HG03439 (cell line): ENCODE results near the gene UNKL.
A peak's percentile ranks its signal among the peaks of the same experiment; 100 is the strongest.

Experiments used
- ATAC-seq: cut with Tn5 transposase; IDR thresholded peaks from one replicate; pipeline ENCODE4 v1.9.1; 2021; ENCODE audit warnings: mild to moderate bottlenecking, moderate library complexity; ENCODE audit not compliant: unreplicated experiment

Gene UNKL

DNA sequence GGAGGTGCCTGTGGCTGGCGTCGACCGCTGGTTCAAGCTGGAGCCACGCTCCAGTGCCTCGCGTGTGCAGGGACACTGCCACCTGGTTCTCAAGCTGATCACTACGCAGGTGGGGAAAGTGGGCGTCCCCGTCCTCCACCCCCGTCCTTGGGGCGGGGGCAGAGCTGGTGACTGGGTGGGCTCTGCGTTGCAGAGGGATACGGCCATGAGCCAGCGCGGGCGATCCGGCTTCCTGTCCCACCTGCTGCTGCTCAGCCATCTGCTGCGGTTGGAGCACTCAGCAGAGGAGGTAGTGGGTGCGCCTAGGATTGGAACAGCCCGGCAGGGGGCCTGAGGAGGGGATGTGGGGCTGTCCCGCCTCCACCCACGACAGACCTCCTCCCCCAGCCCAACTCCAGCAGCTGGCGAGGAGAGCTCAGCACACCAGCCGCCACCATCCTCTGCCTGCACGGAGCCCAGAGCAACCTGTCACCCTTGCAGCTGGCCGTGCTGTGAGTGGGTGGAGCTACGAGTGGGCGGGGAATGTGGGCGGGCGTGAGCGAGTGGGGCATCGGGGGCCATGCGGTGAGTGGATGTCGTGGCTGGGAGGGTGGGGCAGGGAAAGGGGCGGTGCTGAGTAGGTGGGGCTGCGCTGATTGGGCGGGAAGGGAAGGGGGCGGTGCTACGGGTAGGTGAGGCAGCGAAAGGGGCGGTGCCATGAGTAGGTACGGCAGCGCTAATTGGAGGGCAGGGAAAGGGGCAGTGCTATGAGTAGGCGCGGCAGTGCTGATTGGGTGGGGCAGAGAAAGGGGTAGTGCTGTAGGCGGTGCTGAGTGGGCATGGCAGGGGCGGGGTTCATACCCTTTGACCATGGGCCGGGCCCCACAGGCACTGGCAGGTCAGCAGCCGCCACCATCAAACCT, 71.7 kb downstream of the UNKL start:
- peak; percentile 64 for ATAC-seq

- ATAC-seq = no peak
Observed at GRCh38 chr16:1341495-1342420, 72.7 kb downstream of the UNKL start.

DNA sequence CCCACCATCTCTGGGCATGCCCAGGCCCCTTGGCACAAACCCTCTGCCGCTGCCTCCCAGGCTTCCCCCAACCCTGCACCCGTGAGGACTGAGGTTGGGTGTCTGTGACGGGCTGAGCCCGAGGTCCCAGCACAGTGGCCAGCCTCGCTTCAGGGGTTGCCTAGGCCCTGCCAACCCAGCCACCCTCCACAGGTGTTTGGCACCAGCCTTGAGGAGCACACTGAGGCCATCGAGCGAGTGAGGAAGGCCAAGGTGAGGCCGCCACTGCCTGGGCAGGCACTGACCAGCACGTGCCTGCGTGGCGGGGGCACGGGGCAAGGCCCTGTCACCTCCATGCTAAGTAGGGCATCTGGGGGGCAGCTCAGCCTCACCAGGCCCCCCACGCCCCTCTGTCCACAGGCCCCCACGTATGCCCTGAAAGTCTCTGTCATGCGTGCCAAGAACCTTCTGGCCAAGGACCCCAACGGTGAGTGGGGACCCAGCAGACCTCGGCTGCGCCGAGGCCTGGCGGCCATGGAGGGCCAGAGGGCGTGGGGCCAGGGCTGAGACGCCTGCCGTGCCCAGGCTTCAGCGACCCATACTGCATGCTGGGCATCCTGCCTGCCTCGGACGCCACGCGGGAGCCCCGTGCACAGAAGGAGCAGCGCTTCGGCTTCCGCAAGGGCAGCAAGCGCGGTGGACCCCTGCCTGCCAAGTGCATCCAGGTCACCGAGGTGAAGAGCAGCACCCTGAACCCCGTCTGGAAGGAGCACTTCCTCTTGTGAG, 73.6 kb downstream of the UNKL start:
- no peak for ATAC-seq

DNA sequence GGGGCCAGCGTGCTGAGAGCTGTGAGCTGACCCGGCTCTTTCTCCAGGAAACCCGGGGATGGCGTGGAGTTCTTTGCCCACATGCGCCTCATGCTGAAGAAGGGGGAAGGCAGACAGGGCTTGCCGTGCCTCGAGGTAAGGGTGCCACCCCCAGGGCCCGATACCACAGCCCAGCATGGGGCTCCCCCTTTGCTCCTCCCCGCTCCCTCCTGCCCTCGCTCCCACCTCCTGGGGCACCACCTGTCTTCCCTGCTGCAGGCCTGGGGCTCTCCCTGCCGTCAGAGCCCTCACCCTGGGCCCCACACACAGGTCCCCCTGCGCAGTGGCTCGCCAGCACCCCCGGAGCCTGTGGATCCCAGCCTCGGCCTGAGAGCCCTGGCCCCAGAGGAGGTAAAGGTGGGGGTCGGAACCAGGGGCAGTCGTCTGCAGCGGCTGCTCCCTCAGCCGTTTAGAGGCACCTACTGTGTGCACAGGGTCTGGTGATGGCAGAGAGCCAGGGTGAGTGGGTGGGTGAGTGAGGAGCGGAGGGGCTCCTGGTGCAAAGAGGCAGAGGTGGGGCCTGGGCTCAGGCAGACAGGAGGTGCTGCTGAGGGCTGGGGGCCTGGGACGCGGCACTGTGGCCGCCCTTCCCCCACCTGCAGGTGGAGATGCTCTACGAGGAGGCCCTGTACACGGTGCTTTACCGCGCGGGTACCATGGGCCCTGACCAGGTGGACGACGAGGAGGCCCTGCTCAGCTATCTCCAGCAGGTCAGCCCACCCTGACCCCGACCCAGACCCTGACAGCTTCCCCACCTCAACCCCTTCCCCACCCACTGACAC, 75.4 kb downstream of the UNKL start:
- no peak for ATAC-seq

DNA sequence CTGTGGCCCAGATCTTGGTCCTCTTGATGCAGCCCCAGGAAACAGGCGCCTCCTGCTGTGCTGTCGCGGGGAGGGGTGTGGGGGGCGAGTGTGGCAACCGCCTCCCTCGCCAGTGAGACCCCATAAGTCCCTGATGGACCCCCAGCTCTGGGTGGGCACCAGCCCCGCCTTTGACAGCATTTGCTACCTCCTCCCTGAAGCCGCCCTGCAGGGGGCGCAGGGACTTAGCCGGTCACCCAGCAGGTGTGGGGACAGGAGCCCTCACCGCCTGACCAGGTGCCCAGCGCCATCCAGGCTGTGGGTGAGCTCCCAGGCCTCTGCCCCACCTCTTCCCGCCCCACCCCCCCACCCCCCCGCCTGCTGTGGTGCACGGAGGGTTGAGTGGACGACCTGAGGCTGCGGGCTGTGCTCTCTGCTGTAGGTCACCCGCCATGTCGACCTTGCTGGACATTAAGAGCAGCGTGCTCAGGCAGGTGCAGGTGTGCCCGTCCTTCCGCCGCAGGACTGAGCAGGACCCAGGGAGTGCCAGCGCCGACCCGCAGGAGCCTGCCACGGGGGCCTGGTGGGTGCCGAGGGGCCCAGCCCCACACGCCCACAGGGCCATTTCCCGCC, 76.3 kb downstream of the UNKL start:
- no peak for ATAC-seq

GRCh38 chr16:1337486-1337885, 77.0 kb downstream of the UNKL start:
- ATAC-seq = no peak

- ATAC-seq = no peak
Observed at GRCh38 chr16:1336619-1337018, 77.9 kb downstream of the UNKL start.

GRCh38 chr16:1335996-1336395, 78.5 kb downstream of the UNKL start:
- ATAC-seq = no peak

- ATAC-seq = no peak
Observed at GRCh38 chr16:1335211-1335971, 79.1 kb downstream of the UNKL start.

GRCh38 chr16:1334739-1335138, 79.8 kb downstream of the UNKL start:
- ATAC-seq = no peak

DNA sequence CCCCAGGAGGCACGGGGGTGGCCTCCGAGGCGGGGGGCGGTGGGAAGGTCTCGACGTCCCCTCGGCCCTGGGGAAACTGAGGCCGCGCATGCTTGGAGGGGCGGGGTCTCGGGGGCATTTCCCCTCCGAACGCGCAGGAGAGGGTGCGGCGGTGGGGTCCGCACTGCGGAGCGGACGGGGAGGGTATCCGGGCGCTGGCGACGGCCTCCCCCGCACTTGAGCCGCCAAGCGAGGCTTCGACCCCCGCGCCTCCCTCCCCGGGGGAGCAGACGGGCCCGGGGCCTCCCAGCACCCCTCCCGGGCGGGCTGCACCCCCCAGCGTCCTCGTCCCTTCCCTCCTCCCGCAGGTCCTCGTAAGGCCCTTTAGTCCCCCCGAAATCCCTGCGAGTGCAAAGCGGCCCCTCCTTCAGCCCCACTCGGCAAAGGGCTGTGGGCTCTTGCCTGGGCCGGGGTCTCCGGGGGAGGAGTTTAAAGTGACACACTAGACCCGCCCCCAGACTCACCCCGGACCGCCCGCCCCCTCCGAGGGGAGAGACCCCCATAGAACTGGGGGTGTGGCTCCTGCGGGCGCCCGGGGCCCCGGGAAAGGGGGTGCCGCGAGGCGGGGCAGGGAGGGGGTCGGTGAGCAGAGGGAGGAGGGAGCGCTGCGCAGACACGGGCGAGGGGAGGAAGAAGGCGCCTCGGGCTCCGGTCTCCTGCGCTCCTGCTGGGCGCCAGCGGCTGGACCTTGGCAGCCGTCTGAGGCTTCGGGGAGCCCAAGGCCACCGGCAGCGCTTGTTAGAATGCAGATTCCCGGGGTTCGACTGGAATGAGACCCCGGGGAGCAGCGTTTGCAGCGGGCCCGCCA, 80.4 kb downstream of the UNKL start:
- ATAC-seq = no peak

- ATAC-seq = no peak
Observed at GRCh38 chr16:1333149-1333812, 81.2 kb downstream of the UNKL start, which contains the start of gene BAIAP3. Gene BAIAP3 (plus strand): TSS chr16:1333645. CDS start chr16:1338550, 4,905 bp downstream.

DNA sequence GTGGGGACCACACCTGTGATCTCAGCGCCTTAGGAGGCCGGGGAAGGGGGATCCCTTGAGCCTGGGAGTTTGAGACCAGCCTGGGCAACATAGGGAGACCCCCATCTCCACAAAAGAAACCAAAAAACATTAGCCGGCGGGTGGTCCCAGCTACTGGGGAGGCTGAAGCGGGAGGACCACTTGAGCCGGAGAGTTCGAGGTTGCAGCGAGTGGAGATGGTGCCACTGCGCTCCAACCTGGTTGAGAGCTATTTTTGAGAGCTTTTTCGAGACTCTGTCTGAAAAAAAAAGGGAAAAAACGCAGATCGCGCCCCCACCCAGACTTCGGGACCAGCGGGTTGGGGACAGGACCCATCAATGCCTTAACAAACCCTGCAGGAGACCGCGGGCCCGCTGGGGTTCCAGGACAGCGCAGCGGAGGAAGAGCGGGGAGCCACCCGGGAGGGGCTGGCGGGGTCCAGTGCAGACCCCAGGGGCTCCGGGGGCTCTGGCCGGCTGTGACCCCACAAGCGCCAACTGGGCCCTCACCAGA, 81.8 kb downstream of the UNKL start:
- ATAC-seq = no peak

DNA sequence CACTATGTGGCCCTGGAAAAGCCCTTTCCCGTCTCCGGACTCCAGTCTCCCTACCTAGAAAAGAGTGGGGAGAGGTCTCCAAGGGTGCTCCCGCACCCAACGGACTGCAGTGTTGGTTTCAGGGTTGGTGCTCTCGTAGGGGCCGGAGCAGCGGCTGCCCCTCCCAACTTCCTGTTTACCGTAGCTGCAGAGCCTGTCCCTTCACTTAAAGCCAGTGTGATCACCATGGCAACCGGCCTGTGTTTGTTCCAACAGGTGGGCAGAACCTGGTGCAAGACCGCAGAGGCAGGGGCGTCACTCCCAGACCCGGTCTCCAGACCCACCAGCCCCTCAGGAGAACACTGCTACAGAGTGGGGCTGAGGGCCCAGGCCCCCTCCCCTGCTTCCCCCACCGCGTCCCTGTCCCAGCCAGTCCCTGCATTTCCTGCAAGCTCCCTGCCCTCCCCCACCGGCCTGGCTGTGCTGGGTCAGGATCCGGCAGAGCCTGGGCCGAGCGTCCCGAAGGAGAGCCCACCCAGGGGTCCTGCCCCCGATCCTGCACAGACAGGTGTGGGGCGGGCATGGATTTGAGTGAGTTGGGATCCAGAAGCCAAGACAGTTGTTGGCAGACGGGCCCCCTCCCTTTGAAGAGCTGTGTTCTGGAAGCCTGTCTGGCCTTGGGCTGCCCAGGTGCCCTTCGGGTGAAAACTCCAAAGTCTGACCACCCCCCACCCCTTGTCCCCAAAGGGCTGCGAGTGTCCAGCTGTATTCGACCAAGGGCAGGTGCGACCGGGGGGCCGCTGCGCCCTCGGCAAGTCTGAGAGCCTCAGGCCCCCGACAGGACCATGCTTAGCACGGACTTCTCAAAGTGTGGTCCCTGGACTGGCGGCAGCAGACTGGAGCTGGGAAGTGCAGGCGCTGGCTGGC, 82.5 kb downstream of the UNKL start:
- no peak for ATAC-seq

DNA sequence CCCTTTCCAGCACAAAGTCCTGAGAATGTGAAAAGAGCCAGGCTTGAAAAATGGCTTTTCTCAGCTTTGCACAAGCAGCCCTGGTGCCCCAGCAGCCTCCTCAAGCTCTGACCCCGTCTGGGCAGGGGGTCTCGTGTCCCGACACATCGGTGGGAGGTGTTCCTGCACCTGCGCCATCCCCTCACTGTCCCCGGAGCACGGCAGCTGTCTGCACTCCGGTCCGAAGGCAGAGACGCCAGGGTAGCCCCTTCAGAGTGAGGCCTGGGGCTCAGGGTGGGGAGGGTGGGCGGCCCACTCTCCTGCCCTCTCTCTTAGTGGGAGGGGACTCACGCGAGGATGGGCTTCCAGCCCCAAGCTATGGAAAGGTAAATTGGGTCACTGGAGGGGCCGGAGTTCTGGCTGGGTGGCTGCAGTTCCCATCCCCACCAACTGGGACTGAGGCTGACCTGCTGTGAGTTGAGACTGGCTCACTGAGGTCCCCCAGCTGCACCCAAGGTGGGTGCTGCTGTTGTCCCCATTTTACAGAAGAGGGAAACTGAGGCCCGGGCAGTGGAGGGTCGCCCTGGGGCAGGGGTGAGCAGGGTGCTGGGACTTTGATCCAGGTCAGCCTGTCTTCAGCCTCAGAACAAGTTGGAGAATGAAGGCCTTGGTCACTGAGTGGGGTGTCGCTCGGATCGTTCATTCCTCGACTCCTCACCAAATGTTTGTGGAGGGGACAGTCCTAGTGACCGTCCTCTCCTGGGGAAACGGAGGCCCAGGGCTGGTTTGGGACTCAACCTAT, 83.4 kb downstream of the UNKL start:
- no peak for ATAC-seq
